GM19351 (cell line): Measurements from ENCODE around the gene OR11A1.
"Not testable (repeated sequence)": the region's sequence is repeated elsewhere in the genome, so short reads cannot be mapped to it uniquely, and the experiment has no call there.

Source experiments
- ATAC-seq: cut with Tn5 transposase; IDR thresholded peaks from one replicate; pipeline ENCODE4 v1.9.1; 2021; ENCODE audit warnings: mild to moderate bottlenecking, moderate library complexity; ENCODE audit not compliant: unreplicated experiment

OR11A1 gene

DNA sequence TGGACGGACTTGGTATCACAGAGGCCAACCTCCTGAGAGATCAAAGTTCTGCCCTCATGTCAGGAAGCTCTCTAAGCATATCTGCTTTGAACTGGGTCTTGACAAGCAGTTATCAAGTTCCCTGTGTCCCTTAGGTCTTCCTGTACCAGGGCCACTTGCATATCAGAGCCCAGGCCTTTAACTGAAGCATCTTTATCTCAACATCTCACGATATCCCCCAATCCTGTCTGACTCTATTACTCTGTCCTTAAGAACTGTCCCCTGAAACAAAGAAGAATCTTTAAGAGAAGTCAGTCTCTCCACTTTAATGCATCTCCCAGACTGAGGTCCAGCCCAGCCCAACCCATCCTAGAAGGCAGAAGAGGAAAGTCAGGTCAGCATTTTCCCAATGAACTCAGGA is 22.7 kb upstream of the OR11A1 start:
- no peak for ATAC-seq

- no peak for ATAC-seq
These were observed 21.9 kb upstream of the OR11A1 start for GRCh38 chr6:29478740-29479139.

GRCh38 chr6:29477923-29478450 is 21.1 kb upstream of the OR11A1 start:
- no peak for ATAC-seq

GRCh38 chr6:29474996-29475395 is 18.1 kb upstream of the OR11A1 start:
- ATAC-seq = no peak

DNA sequence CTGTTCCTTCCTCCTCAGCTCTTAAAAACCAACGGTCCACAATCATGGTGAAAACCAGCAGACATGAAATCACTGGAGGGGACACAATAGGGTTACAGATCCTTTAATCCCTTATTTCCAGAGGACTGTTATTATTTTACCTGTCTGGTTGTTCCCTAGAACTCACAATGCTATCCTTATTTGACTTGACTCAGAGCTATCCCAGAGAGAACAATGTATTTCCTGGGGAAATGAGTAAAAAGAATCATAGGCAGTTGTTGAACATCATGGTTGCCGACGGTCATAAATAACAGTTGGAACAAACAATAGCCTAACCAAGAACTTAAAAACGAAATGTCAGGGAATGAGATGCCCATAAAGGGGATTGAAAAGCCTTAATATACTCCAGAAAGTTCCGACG is 9.4 kb upstream of the OR11A1 start:
- no peak for ATAC-seq

DNA sequence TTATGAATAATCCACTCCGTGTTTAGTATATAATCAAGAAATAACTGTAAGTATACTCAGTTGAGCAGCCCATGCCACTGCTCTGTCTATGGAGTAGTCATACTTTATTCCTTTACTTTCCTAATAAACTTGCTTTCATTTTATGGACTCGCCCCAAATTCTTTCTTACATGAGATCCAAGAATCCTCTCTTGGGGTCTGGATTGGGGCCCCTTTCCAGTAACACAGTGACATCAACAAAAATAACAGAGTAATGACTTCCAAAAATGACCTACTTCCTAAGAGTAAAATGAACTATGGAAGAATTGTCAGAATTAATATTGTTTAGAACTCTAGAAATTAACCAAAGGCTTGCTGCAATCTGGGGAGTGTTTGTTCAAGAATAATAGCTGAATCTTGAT is 8.9 kb upstream of the OR11A1 start:
- no peak for ATAC-seq

DNA sequence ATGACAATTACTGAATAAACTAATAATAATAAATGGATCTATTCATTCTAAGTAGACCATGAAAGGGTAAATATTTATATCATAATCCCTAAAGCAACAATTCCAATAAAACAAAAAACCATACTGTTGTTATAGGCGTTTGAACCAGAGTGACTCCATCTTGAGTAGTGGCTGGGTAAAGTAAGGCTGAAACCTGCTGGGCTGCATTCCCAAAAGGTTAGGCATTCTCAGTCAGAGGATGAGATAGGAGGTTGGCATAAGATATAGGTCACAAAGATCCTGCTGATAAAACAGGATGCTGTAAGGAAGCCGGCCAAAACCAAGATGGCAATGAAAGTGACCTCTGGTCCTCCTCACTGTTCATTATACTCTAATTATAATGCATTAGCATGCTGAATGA is 8.4 kb upstream of the OR11A1 start:
- ATAC-seq = no peak

GRCh38 chr6:29462022-29462421 is 5.2 kb upstream of the OR11A1 start:
- no peak for ATAC-seq

DNA sequence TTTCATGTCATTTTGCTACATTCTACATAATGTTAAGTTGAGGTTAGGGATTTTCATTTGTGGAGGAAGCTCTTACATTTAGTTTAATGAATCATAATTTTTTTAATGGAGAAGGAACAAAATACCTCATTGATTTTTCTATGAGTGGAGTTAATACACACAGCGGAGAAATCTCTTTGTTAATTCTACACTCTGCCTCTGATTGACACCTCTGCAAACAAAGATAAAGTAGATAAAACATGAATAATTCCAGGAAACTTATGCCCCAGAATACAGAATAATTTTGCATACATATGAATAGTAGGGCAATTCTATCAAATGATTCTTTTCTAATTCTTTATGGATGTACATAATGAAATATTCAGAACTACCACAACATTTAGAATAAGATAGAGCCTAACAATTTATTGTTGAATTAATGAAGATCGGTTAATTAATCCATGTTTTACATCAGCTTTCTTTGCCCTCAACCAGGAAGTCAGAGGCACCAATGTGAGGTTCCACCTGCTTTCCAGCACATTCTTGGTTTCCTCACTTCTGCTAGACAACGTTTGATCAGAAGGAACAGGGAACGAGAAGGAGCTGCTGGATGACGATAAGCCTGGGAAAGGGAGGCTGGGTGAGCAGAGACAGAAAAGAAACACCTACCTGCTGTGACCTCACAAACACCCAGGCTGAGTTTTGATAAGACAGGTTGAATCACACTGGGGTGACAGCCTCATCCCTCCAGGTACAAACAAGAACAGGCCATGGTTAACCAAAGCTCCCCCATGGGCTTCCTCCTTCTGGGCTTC is 4.3 kb upstream of the OR11A1 start:
- no peak for ATAC-seq

DNA sequence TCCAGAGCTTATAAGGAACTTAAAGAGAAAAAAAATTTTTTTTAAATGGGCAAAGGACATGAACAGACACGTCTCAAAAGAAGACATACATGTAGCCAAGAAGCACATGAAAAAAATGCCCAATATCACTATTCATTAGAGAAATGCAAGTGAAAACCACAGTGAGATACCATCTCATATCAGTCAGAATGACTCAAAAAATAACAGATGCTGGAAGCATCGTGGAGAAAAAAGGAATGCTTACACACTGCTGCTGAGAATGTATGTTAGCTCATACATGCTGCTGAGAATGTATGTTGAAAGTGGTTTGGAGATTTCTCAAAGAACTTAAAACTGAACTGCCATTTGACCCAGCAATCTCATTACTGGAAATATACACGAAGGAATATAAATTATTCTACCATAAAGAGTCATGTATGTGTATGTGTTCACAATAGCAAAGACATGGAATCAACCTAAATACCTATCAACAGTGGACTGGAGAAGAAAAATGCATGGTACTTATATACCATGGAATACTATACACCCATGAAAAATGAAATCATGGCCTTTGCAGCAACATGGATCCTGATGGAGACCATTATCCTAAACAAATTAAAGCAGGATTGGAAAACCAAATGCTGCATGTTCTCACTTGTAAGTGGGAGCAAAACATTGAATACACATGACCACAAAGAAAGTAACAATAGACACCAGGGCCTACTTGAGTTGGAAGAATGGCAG is 5.2 kb downstream of the OR11A1 start:
- ATAC-seq = no peak

DNA sequence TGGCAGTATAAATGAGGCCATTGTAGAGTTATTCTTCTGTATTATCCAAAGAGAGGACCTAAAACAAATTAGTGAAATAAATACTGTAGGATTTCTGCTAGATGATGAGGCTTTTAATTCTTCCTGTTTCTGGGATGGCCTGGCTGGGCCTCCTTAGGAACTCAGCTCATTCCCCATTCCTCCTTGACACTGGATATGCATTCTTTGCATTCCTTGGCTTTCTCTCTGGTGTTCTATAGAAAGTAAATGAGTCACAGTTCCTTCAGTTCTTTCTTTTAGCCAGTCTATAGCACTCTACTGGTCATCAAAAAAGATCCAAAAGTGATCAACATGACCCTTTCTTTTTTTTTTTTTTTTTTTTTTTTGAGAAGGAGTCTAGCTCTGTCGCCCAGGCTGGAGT is 9.2 kb downstream of the OR11A1 start:
- ATAC-seq = no peak

DNA sequence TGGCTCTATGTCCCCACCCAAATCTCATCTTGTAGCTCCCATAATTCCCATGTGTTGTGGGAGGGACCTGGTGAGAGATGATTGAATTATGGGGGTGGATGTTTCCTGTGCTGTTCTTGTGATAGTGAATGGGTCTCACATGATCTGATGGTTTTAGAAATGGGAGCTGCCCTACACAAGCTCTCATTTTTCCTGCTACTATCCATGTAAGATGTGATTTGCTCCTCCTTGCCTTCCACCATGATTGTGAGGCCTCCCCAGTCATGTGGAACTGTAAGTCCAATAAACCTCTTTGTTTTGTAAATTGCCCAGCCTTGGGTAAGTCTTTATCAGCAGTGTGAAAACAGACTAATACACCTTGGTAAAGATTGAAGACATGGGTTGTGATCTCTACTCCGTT is 12.8 kb downstream of the OR11A1 start:
- ATAC-seq = not testable (repeated sequence)

DNA sequence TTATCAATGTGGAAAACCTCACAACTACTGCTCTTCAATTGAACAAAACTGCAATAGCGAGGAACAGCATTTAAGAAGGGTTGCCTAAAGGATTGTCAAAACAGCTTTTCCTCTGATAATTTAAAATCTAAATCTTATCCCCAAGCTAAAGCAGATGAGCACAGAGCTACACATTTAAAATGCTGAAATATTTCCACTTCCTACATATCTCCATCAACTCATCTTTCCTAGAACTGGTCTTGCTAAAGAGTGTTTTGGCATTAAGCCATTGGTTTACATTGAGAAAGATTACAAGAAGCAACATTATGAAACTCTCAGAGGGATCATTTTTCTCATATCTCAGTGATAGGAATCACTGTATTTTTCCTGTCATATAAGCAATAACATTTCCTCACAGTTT is 14.2 kb downstream of the OR11A1 start:
- no peak for ATAC-seq

GRCh38 chr6:29439006-29439405 is 17.9 kb downstream of the OR11A1 start, which contains the start of gene OR10C1:
Gene OR10C1, plus strand, starts transcription at chr6:29439306. Its CDS starts 710 bp downstream, at chr6:29440016.
- no peak for ATAC-seq

DNA sequence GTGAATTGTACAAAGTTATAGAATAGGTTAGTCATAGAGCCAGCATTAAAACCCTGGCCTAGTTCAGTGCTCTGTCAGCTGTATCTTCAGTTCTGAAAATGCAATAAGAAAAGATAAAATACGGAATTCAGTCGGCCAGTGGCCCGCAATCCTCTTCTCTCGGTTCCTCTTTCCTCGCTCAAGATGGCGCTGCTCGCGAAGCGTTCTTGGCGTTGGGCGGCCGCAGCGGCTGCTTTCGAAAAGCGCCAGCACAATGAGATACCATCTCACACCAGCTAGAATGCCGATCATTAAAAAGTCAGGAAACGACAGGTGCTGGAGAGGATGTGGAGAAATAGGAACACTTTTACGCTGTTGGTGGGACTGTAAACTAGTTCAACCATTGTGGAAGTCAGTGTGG is 20.1 kb downstream of the OR11A1 start:
- not testable (repeated sequence) for ATAC-seq

- no peak for ATAC-seq
These were observed 30.2 kb downstream of the OR11A1 start for GRCh38 chr6:29426654-29427053.

GRCh38 chr6:29425075-29425474 is 31.8 kb downstream of the OR11A1 start:
- ATAC-seq = no peak

DNA sequence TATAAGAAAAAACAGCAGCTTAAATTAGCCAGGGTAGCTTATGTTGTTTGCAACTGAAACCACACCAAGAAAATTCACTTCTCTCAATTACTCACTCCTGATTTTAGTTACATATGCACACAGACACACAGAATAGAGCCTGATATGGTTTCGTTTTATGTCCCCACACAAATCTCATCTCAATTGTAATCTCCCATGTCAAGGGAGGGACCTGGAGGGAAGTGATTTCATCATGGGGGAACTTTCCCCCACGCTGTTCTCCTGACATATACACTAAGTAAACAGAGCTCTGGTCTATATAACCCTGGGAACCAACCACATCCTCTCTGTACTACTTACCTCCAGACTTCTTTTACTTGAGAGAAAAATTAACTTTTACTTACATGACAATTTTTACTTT is 32.3 kb downstream of the OR11A1 start:
- no peak for ATAC-seq

DNA sequence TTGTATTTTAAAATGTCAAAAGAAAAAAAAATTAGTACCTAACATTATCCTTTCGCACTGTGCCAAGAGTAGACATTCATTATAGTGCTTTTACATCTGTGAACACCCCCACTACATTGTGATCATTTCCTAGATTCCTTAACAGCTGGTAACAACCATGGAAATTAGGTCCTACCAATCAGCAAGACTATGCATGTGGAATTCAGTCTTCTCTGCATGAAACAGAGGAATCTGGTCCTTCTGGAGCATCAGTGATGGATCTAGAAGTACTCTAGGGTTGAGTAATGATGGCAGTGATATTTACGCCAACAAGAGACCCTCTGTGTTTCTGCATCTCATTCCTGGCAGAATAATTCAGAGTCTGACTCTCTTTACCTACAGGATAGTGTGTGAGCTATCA is 32.7 kb downstream of the OR11A1 start:
- no peak for ATAC-seq

DNA sequence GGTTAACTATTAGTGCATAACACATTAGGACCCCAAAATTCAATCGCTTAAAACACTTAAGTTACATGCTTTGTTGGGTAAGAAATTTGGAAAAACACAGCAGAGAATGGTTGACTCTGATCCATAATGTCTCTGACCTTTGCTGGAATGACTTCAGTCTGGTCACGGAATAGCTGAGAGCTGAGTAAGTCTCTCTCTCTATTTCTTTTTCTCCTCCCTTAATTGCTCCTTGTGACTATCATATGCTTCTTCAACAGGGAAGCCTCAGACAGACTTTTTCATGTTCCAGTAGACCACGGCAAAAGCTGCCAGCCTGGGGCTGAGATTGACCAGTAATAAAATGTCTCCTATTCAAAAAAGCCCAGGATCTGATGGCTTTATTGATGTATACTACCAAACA is 37.4 kb downstream of the OR11A1 start:
- no peak for ATAC-seq

- ATAC-seq = no peak
These were observed 42.3 kb downstream of the OR11A1 start, which contains the start of gene OR12D1 for GRCh38 chr6:29414588-29414987. Gene OR12D1, plus strand, starts transcription at chr6:29414928.

GRCh38 chr6:29403801-29404200 is 53.1 kb downstream of the OR11A1 start:
- no peak for ATAC-seq
